ENCODE results near the gene ACIN1. TPM values are rescaled to one million over a fixed set of nuclear protein-coding genes. Genes with fewer than 3 reads are reported as not detected.

Gene ACIN1
- total and polyA plus RNA-seq, 10 of the 15 experiments (the other 5 are each of a cell fraction or from before 2014, with no cell fraction given): 4.3 to 148 (median 93.4) TPM

GRCh38 chr14:23106747-23107045 is 11.8 kb upstream of the ACIN1 start:
- Histone ChIP-seq H2AFZ (ENCODE audit: control insufficient read depth, low read depth, low read length) (no peak overlapping the region), H3K79me2 (ENCODE audit: control insufficient read depth, insufficient read depth, low read length) (no peaks in the 10 kb centered on the region), H3K4me2 (ENCODE audit: control insufficient read depth, insufficient read depth) (no peak overlapping the region), H3K4me1 (ENCODE audit: control insufficient read depth, insufficient read depth, low read length) (no peaks in the 10 kb centered on the region), H3K9me3 (replicated peaks; ENCODE audit: control insufficient read depth, insufficient read depth, low read length) (no peaks in the 10 kb centered on the region), H3K27me3 (replicated peaks in 1 of 2; ENCODE audit: control insufficient read depth in 2 of 2, insufficient read depth in 2 of 2, low read length in 1 of 2) (no peaks in the 10 kb centered on the region; a peak in 1 of 4 replicates), H3K9ac (ENCODE audit: control insufficient read depth, insufficient read depth, low read length) (no peak overlapping the region), H3K36me3 (ENCODE audit: control insufficient read depth in 2 of 2, insufficient read depth in 2 of 2, low read length in 1 of 2) (no peaks in the 10 kb centered on the region), H3K4me3 (no peak overlapping the region), H4K20me1 (ENCODE audit: control insufficient read depth, insufficient read depth) (no peaks in the 10 kb centered on the region; the same call in 1 of the 2 replicates), H3K27ac (ENCODE audit: control insufficient read depth, insufficient read depth) (no peak overlapping the region)
- ChIA-PET SMC1A (ENCODE audit: uncharacterized antibody, unreplicated experiment) (no interaction called here), POLR2A (interaction anchor here (0.6 kb wide), 1 partner anchor 11 kb away, joined by 4 read pairs; no protein-coding TSS in a partner anchor), CTCF (interaction anchor here (0.7 to 1.2 kb wide), 2 partner anchors 14 to 38 kb away, joined by 4 to 6 read pairs; no protein-coding TSS in a partner anchor), RAD21 (ENCODE audit: unreplicated experiment) (no interaction called here)
- intact Hi-C loops (cut with micrococcal nuclease; ENCODE audit: unreplicated experiment) (no loop called here), in situ Hi-C loops (cut with MboI) (no loop called here)
- FAIRE-seq: no peak
- DNase-seq (ENCODE audit: low read depth, low spot score): no peak
- TF ChIP-seq, protein P1, sequence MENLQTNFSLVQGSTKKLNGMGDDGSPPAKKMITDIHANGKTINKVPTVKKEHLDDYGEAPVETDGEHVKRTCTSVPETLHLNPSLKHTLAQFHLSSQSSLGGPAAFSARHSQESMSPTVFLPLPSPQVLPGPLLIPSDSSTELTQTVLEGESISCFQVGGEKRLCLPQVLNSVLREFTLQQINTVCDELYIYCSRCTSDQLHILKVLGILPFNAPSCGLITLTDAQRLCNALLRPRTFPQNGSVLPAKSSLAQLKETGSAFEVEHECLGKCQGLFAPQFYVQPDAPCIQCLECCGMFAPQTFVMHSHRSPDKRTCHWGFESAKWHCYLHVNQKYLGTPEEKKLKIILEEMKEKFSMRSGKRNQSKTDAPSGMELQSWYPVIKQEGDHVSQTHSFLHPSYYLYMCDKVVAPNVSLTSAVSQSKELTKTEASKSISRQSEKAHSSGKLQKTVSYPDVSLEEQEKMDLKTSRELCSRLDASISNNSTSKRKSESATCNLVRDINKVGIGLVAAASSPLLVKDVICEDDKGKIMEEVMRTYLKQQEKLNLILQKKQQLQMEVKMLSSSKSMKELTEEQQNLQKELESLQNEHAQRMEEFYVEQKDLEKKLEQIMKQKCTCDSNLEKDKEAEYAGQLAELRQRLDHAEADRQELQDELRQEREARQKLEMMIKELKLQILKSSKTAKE (IDR thresholded peaks at IDR 0.05; ENCODE audit: low read depth, poor library complexity, severe bottlenecking): no peak
- TF ChIP-seq NR2F1 (conservative IDR thresholded peaks at IDR 0.05) (no peak), BCLAF1 (IDR thresholded peaks at IDR 0.05) (no peak), GATAD2B (conservative IDR thresholded peaks at IDR 0.05; ENCODE audit: low read depth) (no peak), KLF5 (IDR thresholded peaks at IDR 0.05; ENCODE audit: partially characterized antibody) (no peak), RFX5 (IDR thresholded peaks at IDR 0.05; ENCODE audit: low read depth, low read length) (no peak), TCF7 (IDR thresholded peaks at IDR 0.05; ENCODE audit: borderline replicate concordance) (no peak), ATF3 (IDR thresholded peaks at IDR 0.05; ENCODE audit: borderline replicate concordance, extremely low read depth, low read depth, low read length) (no peak), SREBF2 (IDR thresholded peaks at IDR 0.05; ENCODE audit: low read length) (no peak), NFXL1 (IDR thresholded peaks at IDR 0.05; ENCODE audit: borderline replicate concordance) (no peak)
- TF ChIP-seq, protein P2, sequence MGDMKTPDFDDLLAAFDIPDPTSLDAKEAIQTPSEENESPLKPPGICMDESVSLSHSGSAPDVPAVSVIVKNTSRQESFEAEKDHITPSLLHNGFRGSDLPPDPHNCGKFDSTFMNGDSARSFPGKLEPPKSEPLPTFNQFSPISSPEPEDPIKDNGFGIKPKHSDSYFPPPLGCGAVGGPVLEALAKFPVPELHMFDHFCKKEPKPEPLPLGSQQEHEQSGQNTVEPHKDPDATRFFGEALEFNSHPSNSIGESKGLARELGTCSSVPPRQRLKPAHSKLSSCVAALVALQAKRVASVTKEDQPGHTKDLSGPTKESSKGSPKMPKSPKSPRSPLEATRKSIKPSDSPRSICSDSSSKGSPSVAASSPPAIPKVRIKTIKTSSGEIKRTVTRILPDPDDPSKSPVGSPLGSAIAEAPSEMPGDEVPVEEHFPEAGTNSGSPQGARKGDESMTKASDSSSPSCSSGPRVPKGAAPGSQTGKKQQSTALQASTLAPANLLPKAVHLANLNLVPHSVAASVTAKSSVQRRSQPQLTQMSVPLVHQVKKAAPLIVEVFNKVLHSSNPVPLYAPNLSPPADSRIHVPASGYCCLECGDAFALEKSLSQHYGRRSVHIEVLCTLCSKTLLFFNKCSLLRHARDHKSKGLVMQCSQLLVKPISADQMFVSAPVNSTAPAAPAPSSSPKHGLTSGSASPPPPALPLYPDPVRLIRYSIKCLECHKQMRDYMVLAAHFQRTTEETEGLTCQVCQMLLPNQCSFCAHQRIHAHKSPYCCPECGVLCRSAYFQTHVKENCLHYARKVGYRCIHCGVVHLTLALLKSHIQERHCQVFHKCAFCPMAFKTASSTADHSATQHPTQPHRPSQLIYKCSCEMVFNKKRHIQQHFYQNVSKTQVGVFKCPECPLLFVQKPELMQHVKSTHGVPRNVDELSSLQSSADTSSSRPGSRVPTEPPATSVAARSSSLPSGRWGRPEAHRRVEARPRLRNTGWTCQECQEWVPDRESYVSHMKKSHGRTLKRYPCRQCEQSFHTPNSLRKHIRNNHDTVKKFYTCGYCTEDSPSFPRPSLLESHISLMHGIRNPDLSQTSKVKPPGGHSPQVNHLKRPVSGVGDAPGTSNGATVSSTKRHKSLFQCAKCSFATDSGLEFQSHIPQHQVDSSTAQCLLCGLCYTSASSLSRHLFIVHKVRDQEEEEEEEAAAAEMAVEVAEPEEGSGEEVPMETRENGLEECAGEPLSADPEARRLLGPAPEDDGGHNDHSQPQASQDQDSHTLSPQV (IDR thresholded peaks at IDR 0.05): no peak
- ATAC-seq: no peak
- no TSS peak for BruUV-seq (replicated peaks)

Measured in GM12878 (cell line).